HCT116 (cell line): ENCODE data around the gene MAP4K2.

Source experiments
- CTCF ChIP-seq, 3 experiments: fragments of 200-600 bp in 1 of 3; sonication (generic) in 1 of 3; IDR thresholded peaks in 2 of 3; conservative IDR thresholded peaks in 1 of 3; 2 replicates each; pipeline ENCODE4 v1.5.1; 2012 to 2017; ENCODE audit warnings: low read depth in 2 of 3, low read length in 2 of 3, antibody characterized with exemption in 1 of 3, borderline replicate concordance in 1 of 3, control low read depth in 1 of 3, mild to moderate bottlenecking in 1 of 3, mixed read lengths in 1 of 3, mixed run types in 1 of 3, moderate library complexity in 1 of 3; ENCODE audit not compliant: insufficient read depth in 1 of 3
- ELF1 ChIP-seq: IDR thresholded peaks from 2 replicates; pipeline ENCODE4 v1.6.1; 2012; ENCODE audit warnings: low read depth, borderline replicate concordance
- JUND ChIP-seq: IDR thresholded peaks from 2 replicates; pipeline ENCODE4 v1.6.1; 2012
- MAX ChIP-seq: IDR thresholded peaks from 2 replicates; pipeline ENCODE4 v1.6.1; 2012
- POLR2A ChIP-seq: IDR thresholded peaks from 2 replicates; pipeline ENCODE4 v1.7.0; 2011; ENCODE audit warnings: borderline replicate concordance; ENCODE audit not compliant: insufficient read depth, insufficient read length; ENCODE audit errors: extremely low read depth
- RAD21 ChIP-seq: IDR thresholded peaks from 2 replicates; pipeline ENCODE4 v1.6.1; 2012; ENCODE audit warnings: low read depth, mild to moderate bottlenecking
- YY1 ChIP-seq: IDR thresholded peaks from 2 replicates; pipeline ENCODE4 v1.6.1; 2011; ENCODE audit warnings: low read length, low read depth, moderate library complexity, mild to moderate bottlenecking; ENCODE audit not compliant: insufficient replicate concordance; ENCODE audit errors: extremely low read depth
- ZNF274 ChIP-seq: fragments of 200-500 bp; sonication (Bioruptor generic); IDR thresholded peaks from 2 replicates; pipeline ENCODE4 v1.6.1; 2014; ENCODE audit warnings: mild to moderate bottlenecking, low read depth, low read length, inconsistent platforms
- TF ChIP-seq, protein P1 (sequence below): IDR thresholded peaks from 2 replicates; pipeline ENCODE4 v1.6.1; 2012; ENCODE audit warnings: low read depth
- TF ChIP-seq, protein P2 (sequence below): IDR thresholded peaks from 2 replicates; pipeline ENCODE4 v1.6.1; 2012

DNA sequence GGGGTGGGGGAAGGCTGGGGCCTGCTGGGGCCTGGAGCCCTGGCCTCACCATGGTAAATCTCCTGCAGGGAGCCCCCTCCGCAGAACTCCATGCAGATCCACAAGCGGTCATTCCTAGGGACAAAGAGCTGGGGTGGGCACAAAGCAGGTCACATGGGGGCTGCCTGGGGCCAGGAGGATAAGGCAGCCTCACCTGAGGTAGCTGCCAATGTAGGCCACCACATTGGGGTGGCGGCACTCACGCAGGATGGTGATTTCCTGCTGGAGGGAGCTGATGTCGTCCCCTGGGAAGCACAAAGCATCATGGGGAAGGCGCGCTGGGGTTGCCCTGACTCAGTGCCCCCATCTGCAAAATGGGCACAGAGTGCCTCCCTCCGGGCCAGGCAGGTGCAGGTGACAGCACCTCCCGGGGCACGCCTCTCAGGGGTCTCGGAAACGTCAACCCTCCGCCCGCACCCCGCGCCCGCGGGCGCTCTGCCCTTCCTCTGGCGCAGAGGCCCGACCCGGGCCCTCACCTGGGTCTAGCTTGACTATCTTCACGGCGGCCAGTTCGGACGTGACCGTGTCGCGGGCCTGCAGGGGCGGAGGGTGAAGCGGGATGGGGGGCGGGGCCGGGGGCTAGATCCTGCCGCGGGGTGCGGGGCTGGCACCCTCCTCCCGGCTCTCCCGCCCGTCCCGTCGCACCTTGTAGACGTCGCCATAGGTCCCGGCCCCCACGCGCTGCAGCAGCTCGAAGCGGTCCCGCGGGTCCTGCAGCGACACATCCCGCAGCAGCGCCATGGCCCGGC is 450 bp downstream of the MAP4K2 start:
- TF ChIP-seq, protein P1, sequence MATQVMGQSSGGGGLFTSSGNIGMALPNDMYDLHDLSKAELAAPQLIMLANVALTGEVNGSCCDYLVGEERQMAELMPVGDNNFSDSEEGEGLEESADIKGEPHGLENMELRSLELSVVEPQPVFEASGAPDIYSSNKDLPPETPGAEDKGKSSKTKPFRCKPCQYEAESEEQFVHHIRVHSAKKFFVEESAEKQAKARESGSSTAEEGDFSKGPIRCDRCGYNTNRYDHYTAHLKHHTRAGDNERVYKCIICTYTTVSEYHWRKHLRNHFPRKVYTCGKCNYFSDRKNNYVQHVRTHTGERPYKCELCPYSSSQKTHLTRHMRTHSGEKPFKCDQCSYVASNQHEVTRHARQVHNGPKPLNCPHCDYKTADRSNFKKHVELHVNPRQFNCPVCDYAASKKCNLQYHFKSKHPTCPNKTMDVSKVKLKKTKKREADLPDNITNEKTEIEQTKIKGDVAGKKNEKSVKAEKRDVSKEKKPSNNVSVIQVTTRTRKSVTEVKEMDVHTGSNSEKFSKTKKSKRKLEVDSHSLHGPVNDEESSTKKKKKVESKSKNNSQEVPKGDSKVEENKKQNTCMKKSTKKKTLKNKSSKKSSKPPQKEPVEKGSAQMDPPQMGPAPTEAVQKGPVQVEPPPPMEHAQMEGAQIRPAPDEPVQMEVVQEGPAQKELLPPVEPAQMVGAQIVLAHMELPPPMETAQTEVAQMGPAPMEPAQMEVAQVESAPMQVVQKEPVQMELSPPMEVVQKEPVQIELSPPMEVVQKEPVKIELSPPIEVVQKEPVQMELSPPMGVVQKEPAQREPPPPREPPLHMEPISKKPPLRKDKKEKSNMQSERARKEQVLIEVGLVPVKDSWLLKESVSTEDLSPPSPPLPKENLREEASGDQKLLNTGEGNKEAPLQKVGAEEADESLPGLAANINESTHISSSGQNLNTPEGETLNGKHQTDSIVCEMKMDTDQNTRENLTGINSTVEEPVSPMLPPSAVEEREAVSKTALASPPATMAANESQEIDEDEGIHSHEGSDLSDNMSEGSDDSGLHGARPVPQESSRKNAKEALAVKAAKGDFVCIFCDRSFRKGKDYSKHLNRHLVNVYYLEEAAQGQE, result no peak
- no peak for TF ChIP-seq YY1
- TF ChIP-seq POLR2A, result no peak
- TF ChIP-seq CTCF (IDR thresholded peaks at IDR 0.05 in 2 of 3, conservative IDR thresholded peaks at IDR 0.05 in 1 of 3; ENCODE audit: borderline replicate concordance in 1 of 3, insufficient read depth in 1 of 3, low read depth in 2 of 3, low read length in 2 of 3), result no peak
- TF ChIP-seq ELF1, result no peak
- TF ChIP-seq ZNF274, result no peak
- TF ChIP-seq, protein P2, sequence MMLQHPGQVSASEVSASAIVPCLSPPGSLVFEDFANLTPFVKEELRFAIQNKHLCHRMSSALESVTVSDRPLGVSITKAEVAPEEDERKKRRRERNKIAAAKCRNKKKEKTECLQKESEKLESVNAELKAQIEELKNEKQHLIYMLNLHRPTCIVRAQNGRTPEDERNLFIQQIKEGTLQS, result no peak
- no peak for TF ChIP-seq RAD21
- TF ChIP-seq MAX, result no peak
- TF ChIP-seq JUND, result no peak
